ENCODE results near the gene TBXAS1.

Gene TBXAS1

GRCh38 chr7:140022582-140023211, 193.6 kb downstream of the TBXAS1 start:
- no peak for DNase-seq (ENCODE audit: low read depth in 2 of 2)

GRCh38 chr7:140023728-140024127, 194.7 kb downstream of the TBXAS1 start:
- DNase-seq (ENCODE audit: low read depth in 2 of 2) = no peak

DNA sequence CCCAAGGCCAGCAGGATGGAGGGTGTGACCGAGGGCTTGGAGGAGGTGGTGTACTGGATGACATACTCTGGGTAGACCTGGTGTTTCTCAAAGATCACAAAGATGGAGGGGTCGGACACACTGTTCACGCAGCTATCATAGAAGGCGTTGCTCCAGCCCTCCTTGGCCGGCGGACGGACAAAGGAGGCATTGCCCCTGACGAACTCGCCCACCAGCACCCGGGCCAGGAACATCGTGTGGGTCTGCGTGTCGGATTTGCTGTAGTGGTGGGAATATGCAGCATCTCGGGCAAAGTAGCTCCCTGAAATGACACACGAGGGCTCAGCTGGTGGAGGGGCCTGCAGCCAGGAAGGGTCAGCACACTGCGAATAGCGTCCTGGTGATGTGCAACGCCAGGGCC, 195.5 kb downstream of the TBXAS1 start:
- DNase-seq (ENCODE audit: low read depth in 2 of 2) = no peak

GRCh38 chr7:140025241-140025640, 196.2 kb downstream of the TBXAS1 start:
- DNase-seq (ENCODE audit: low read depth in 2 of 2) = no peak

- no peak for DNase-seq (ENCODE audit: low read depth in 2 of 2)
Observed at GRCh38 chr7:140025814-140026433, 196.9 kb downstream of the TBXAS1 start.

DNA sequence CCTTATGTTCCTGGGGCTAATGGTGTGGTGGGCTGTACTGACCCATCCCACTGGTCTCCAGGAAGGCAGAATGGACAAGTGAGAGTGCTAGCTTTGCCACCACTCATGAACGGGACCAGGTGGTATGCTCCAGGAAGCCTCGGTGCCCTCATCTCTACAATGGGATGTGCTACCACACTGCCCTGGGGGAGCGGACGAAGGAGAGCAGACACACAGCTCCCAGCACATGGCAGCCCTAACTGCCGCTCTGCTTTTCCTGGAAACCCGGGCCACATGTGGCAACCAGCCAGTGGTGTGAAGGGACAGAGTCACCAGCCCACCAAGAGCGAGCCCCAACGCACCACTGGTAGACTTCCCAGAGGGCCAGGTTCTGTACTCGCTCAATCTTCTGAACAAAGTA, 197.9 kb downstream of the TBXAS1 start:
- DNase-seq (ENCODE audit: low read depth in 2 of 2) = no peak

GRCh38 chr7:140027858-140028257, 198.8 kb downstream of the TBXAS1 start:
- no peak for DNase-seq (ENCODE audit: low read depth in 2 of 2)

- no peak for DNase-seq (ENCODE audit: low read depth in 2 of 2)
Observed at GRCh38 chr7:140028311-140028710, 199.2 kb downstream of the TBXAS1 start.

DNA sequence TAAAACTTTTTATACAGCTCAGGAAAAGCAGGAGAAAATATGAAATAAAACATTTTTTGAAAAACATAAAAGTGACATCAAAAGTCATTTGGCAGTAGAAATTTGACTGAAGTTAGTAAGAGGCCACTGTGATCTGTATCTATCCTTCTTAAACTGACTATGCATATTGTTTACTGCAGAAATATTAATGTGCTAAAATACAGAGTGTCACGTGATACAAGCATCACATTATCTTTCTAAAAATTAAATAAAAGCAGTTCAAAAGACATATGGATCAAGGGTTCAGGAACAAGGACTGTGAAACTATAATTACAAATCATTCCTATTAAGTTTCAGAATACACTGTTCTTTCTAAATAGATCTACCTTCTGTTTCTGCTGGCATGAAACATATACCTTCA, 200.0 kb downstream of the TBXAS1 start:
- no peak for DNase-seq (ENCODE audit: low read depth in 2 of 2)

DNA sequence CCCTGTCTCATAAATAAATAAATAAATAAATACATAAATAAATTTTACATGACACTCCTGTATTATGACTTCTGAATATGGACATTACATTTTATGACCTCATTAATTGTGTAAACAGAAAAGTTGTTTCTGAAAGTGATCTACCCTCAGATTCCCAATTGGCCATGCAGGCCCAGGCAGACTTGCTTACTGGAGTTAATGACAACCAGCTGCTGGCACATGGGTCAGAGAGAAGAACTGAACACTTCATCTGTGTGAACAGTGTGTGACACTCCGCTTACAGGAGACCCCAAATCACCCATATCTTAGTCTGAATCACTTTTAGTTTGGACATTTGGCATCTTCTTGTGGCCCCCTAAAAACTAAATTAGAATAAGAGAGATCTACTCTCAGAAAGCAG, 202.3 kb downstream of the TBXAS1 start:
- no peak for DNase-seq (ENCODE audit: low read depth in 2 of 2)

DNA sequence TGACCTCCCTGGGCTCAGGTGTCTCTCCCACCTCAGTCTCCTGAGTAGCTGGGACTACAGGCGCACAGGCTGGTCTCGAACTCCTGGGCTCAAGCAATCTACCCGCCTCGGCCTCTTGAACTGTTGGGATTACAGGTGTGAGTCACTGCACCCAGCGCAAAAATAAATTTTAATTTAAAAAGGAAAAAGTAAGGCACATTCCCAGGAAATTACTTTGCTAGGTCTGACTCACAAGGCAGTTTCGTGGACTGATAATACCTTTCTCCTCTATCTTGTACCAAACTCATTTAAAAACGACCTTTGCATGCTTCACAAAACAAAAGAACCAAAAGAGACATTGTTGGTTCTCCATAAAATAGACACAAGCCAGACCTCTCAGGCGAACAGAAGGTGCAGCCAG, 204.0 kb downstream of the TBXAS1 start:
- DNase-seq (ENCODE audit: low read depth in 2 of 2) = no peak

- DNase-seq (ENCODE audit: low read depth in 2 of 2) = no peak
Observed at GRCh38 chr7:140033779-140034363, 204.8 kb downstream of the TBXAS1 start.

DNA sequence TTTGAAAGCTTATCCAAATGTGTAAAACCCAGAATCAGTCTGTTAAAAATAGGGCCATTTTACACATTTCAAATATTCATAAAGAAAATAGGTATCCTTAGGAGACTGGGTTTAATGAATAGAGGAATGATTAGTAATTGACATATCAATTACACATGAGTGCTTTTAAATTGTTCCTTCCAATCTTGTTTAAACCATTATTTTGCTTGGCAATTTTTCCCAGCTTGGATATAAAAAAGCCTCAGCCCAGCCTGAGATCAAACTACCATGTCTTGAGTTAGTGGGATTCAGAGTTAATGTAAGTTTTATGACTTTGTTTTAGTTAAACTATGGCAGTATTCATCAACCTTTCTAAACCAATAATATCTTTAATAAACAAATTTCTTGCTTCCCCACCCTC, 205.4 kb downstream of the TBXAS1 start:
- DNase-seq (ENCODE audit: low read depth in 2 of 2) = no peak

GRCh38 chr7:140035400-140036223, 206.5 kb downstream of the TBXAS1 start:
- DNase-seq (ENCODE audit: low read depth in 2 of 2) = peak; percentile 18 to 21

DNA sequence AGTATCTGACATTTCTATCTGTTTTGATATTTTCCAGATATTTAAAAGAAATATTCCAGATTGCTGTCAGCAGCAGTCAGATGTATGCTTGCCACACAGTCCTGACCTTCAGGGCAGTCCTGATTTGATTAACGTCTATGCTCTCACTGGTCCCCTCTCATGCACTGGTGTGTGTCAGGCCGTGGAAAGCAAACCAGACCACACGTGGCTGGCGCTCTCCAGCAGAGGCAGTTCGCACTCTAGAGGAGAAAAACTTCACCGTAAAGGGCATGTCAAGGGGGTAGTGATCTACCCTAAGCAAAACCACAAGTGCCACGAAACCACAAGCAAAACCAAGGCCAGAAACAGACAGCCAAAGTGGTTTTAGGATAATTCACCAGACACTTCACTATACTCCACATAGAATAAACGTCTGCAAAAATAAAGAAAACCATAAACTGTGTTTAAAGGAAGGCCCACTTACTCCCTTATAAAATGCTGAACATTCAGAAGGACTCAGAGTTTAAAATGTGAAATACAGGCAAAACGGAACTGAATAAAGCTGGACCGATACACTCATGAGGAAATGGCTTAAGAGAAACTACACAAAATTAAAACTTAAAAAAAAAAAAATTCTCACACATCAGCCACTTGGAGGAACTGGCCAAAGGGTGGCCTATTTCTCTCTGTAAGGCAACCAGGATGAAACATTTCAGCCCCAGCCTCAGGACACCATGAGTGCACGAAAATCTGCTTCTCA, 207.3 kb downstream of the TBXAS1 start:
- DNase-seq (ENCODE audit: low read depth in 2 of 2) = no peak

DNA sequence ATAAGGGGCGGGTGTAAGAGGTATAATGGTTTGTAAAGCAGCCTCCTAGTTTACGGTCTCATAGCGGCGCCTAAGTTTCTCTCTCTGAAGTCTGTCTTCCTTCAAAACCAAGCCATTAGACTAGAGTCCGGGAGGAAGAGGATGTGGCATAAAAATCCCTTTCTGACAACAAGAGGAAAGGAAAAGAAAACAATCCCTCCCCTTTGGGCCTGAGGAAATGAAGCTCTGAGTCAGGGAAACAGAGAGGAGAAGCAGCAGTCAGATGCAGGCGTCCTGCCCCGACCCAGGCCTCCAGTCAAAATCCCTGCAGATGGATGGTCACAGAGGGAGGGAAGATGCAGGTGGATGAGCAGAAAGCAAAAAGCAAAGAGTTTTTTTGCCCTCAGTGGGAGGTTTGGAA, 210.0 kb downstream of the TBXAS1 start:
- DNase-seq (ENCODE audit: low read depth in 2 of 2) = no peak

GRCh38 chr7:140039896-140040295, 210.8 kb downstream of the TBXAS1 start:
- DNase-seq (ENCODE audit: low read depth in 2 of 2) = no peak

DNA sequence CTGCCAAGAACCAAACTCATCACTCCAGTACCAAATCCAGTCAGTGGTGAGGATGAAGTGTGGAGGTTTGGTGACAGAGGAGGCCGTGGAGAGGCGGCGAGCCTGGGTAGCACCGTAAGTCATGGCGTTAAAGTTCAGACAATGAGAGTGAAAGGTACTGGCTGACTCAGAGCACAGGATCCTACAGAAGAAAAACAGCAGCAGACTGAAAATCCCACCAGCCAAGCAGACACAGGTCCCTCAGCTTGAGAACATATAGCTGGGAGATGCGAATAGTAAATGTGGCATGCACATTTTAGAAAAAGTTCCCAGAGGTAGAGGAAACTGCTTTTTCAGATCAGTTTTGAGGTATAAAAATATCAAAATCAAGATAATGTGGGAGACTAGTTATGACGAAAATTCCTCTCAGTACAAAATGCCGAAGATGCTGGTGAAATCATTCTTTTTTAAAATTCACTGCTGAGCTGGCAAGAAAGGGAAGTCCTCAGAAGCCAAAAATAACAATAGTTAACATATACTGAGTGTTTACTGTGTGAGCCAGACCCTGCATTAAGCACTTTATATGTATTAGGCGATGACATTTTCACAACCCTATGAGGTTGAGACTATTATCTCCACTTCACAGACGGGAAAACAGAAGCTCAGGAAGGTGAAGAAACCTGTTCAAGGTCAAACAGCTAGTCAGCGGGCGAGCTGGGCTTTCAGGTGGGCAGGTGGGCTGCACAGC, 212.8 kb downstream of the TBXAS1 start:
- peak; percentile 31 to 40 for DNase-seq (ENCODE audit: low read depth in 2 of 2)

DNA sequence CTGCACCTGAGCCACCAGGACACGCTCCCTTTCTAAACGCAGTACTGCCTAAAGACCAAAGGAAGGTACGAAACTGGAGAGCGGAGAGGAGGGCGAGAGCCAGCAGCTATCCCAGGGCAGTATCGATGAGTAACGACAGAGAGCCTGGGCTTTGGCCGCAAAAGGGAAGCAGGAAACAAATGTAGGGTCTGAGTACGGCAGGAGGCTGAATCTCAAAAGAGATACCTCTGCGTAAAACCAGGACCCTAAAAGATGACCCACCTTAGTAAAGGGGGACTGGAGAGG, 213.3 kb downstream of the TBXAS1 start:
- no peak for DNase-seq (ENCODE audit: low read depth in 2 of 2)

GRCh38 chr7:140044251-140044650, 215.2 kb downstream of the TBXAS1 start:
- no peak for DNase-seq (ENCODE audit: low read depth in 2 of 2)

DNA sequence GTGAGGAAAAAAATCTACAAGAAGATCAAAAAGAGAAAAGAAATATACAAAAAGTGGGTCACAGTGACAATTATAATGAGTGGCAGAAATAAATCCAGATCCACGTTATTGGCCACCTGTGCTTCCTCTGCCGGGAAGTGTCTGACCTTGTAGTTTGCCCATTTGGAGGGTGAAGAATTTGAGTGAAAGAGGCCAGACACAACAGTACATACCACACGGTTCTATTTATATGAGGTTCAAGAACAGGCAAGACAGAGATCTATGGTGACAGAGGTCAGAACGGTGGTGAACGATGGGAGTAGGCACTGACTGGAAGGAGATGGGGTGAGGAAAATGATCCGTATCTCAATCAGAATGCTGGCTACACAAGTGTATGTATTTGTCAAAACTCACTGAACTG, 216.6 kb downstream of the TBXAS1 start:
- no peak for DNase-seq (ENCODE audit: low read depth in 2 of 2)

DNA sequence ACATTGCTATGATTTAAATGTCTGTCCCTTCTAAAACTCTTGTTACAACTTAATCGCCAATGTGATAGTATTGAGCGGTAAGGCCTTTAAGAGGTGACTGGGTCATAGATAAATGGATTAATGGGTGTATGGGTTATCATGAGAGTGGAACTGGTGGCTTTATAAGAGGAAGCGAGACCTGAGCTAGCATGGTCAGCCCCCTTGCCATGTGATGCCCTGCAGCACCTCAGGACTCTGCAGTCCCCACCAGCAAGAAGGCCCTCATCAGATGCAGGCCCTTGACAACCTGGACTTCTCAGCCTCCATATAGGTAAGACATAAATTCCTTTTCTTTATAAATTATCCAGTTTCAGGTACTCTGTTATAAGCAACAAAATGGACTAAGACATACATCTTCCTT, 218.1 kb downstream of the TBXAS1 start:
- DNase-seq (ENCODE audit: low read depth in 2 of 2) = no peak

Measured in fibroblast of skin of left biceps (primary cell).